T47D (cell line): Measurements from ENCODE around the gene IZUMO3.

Experiments used
- DNase-seq, 2 experiments: peaks; one replicate each; pipeline versions ENCODE4 v3.0.0 to v3.0.0-alpha.2; 2011 to 2012; ENCODE audit warnings: low read depth in 1 of 2, low spot score in 1 of 2
- JUND ChIP-seq: IDR thresholded peaks from 2 replicates; pipeline ENCODE4 v1.6.1; 2012; ENCODE audit warnings: low read depth
- in situ Hi-C: cut with HindIII; loops from 2 replicates; pipeline ENCODE4 v1.10.0; 2016; ENCODE audit warnings: low sequenced_read_pairs, low pct_unique_long_range_greater_than_20kb

Gene IZUMO3

GRCh38 chr9:24516463-24516862, 29.2 kb downstream of the IZUMO3 start:
- TF ChIP-seq JUND, result no peak
- no peak for DNase-seq
- in situ Hi-C loops, result no loop called here

GRCh38 chr9:24509850-24510249, 35.8 kb downstream of the IZUMO3 start:
- in situ Hi-C loops, result no loop called here
- no peak for DNase-seq

GRCh38 chr9:24504521-24504920, 41.2 kb downstream of the IZUMO3 start:
- in situ Hi-C loops, result no loop called here
- no peak for TF ChIP-seq JUND

More at GRCh38 chr9:24509850-24510249, 35.8 kb downstream of the IZUMO3 start:
- no peak for TF ChIP-seq JUND

GRCh38 chr9:24502206-24502937, 43.3 kb downstream of the IZUMO3 start:
- in situ Hi-C loops, result no loop called here
- TF ChIP-seq JUND, result no peak
- DNase-seq, result no peak

More at GRCh38 chr9:24504521-24504920, 41.2 kb downstream of the IZUMO3 start:
- no peak for DNase-seq

- no peak for TF ChIP-seq JUND
- in situ Hi-C loops, result no loop called here
- DNase-seq, result no peak
Observed at GRCh38 chr9:24500761-24501160, 44.9 kb downstream of the IZUMO3 start.

GRCh38 chr9:24498632-24499031, 47.1 kb downstream of the IZUMO3 start:
- in situ Hi-C loops, result no loop called here
- TF ChIP-seq JUND, result no peak
- no peak for DNase-seq

GRCh38 chr9:24497671-24498070, 48.0 kb downstream of the IZUMO3 start:
- in situ Hi-C loops, result no loop called here
- no peak for DNase-seq
- no peak for TF ChIP-seq JUND
